GM12873 (cell line): ENCODE measurements around the gene LNX1.

ENCODE experiments used
- CTCF ChIP-seq: IDR thresholded peaks from 2 replicates; pipeline ENCODE4 v1.5.1; 2012; ENCODE audit warnings: low read depth, mild to moderate bottlenecking, moderate library complexity, low read length, control low read depth; ENCODE audit not compliant: insufficient read depth; ENCODE audit errors: missing control alignments

LNX1 gene

GRCh38 chr4:53527930-53528329 is 63.4 kb downstream of the LNX1 start:
- no peak for TF ChIP-seq CTCF

DNA sequence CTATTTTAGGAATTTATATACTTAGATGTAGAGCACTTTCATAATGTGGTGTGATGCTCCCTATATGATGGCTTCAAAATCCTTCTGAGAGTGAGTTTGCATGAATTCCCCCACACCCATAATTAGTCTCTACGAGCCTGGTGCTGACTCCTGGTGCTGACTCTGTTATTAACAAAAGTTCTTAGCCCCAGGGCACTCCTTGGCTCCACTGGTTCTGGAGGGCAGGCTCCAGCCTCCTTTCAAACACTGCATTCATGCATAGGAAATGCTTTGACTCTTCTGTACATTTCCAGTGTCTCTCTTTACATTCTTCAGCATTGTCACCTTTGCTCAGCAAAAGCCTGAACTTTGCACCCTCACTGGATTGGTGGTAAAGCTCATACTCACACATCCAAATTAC is 64.0 kb downstream of the LNX1 start:
- TF ChIP-seq CTCF, result no peak

DNA sequence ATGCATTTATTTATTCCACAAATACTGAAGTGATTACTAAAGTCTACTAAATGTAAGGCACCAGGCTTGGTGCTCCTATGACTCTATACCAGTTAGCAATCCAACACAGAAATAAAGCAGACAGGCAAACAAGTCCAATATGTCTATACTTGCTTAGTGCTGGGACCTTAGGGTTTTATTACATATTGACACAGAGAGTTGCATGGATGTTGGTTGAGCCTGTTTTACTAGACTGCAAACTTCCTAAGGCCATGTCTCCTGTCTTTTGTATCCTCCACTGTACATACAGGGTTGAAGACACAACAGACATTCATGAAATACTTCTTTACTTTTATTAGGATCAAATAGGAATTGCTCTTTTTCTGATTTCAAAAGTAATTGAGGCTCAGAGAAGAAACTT is 69.0 kb downstream of the LNX1 start:
- no peak for TF ChIP-seq CTCF

DNA sequence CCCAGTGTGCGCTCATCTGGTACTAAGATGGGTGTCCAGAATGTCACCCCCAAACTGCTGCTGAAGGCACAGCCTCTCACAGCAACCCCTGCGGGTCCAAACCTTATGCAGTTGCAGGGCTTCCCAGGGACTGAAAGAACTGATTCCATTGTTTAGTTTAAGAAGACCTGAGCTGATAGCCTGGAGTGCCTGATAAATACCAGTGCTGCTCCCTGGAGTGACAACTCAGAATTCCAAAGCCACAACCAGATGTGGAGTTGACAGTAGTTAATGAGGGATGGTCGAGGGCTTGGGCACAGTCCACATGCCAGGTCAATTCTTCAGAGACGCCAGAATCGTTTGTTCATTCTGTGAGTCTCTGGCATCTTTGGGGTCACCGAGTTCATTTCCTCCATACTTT is 71.2 kb downstream of the LNX1 start:
- no peak for TF ChIP-seq CTCF

- TF ChIP-seq CTCF, result no peak
Observed at GRCh38 chr4:53518807-53519206, 72.5 kb downstream of the LNX1 start.

DNA sequence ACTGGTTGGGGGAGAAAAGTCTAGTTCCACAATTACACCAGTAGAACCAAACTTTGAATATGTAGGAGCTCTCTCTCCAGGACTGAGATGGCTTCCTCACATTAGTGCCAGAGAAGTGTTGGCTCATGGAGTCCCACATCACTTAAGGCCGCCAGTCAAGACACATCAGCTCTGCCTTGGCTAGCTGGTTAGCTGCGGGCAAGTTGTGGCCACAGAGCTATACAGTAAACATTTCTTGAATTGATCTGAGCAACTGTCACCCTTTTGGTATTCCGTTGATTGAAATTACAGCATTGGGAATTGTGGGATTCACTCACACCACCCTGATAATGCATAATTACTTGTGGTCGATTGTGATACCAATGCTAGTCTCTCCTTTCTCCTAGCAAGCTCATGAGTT is 76.2 kb downstream of the LNX1 start:
- TF ChIP-seq CTCF, result no peak

- no peak for TF ChIP-seq CTCF
Observed at GRCh38 chr4:53514509-53514908, 76.8 kb downstream of the LNX1 start.

GRCh38 chr4:53512608-53513007 is 78.7 kb downstream of the LNX1 start:
- TF ChIP-seq CTCF, result no peak
